Neural progenitor cell (in vitro differentiated cells): ENCODE measurements around the gene ALDH9A1. TPM values are rescaled to one million over a fixed set of nuclear protein-coding genes. Genes with fewer than 3 reads are reported as not detected.
"Not testable (repeated sequence)": the region's sequence is repeated elsewhere in the genome, so short reads cannot be mapped to it uniquely, and the experiment has no call there.

Experiments used
- DNase-seq: peaks from one replicate; pipeline ENCODE4 v3.0.0-alpha.2; 2016; ENCODE audit warnings: low spot score
- H2AFZ ChIP-seq: fragments of 200-600 bp; sonication (generic); replicated peaks from 2 replicates; pipeline ENCODE4 v1.6.1; 2016; ENCODE audit warnings: antibody characterized with exemption
- H3F3A ChIP-seq: fragments of 200-600 bp; sonication (generic); 2 replicates; pipeline ENCODE4 v1.6.1; 2016; ENCODE audit warnings: antibody characterized with exemption, low read depth
- H3K27ac ChIP-seq: fragments of 200-600 bp; sonication (generic); 2 replicates; pipeline ENCODE4 v1.5.1; 2016; ENCODE audit warnings: mild to moderate bottlenecking
- H3K27me3 ChIP-seq: fragments of 200-600 bp; sonication (generic); 2 replicates; pipeline ENCODE4 v1.6.1; 2016; ENCODE audit warnings: mild to moderate bottlenecking, moderate library complexity
- H3K36me3 ChIP-seq: fragments of 200-600 bp; sonication (generic); 2 replicates; pipeline ENCODE4 v1.5.1; 2016
- H3K4me1 ChIP-seq: fragments of 200-600 bp; sonication (generic); 2 replicates; pipeline ENCODE4 v1.6.1; 2016; ENCODE audit warnings: mixed run types
- H3K4me2 ChIP-seq: fragments of 200-600 bp; sonication (generic); 2 replicates; pipeline ENCODE4 v1.6.1; 2016
- H3K4me3 ChIP-seq: fragments of 200-600 bp; sonication (generic); 2 replicates; pipeline ENCODE4 v1.5.1; 2016
- H3K79me2 ChIP-seq: fragments of 200-600 bp; sonication (generic); 2 replicates; pipeline ENCODE4 v1.6.1; 2016; ENCODE audit warnings: low read depth
- H3K9ac ChIP-seq: fragments of 200-600 bp; sonication (generic); 2 replicates; pipeline ENCODE4 v1.6.1; 2016
- H3K9me3 ChIP-seq: fragments of 200-600 bp; sonication (generic); 2 replicates; pipeline ENCODE4 v1.5.1; 2016; ENCODE audit warnings: low read depth
- H4K20me1 ChIP-seq: fragments of 200-600 bp; sonication (generic); 2 replicates; pipeline ENCODE4 v1.6.1; 2016; ENCODE audit warnings: low read depth
- H3K27ac Mint-ChIP-seq: 3 replicates; pipeline ENCODE4 v1.8.0; 2021; ENCODE audit warnings: mixed read lengths
- H3K27me3 Mint-ChIP-seq: 2 replicates; pipeline ENCODE4 v1.8.0; 2022; ENCODE audit warnings: low read depth, mild to moderate bottlenecking, inconsistent platforms, moderate library complexity, mixed read lengths; ENCODE audit not compliant: insufficient read depth
- H3K36me3 Mint-ChIP-seq: 3 replicates; pipeline ENCODE4 v1.8.0; 2021; ENCODE audit warnings: mixed read lengths
- H3K4me1 Mint-ChIP-seq: 3 replicates; pipeline ENCODE4 v1.8.0; 2021; ENCODE audit warnings: mixed read lengths
- H3K4me3 Mint-ChIP-seq: 3 replicates; pipeline ENCODE4 v1.8.0; 2021; ENCODE audit warnings: mild to moderate bottlenecking, moderate library complexity, mixed read lengths
- H3K9me3 Mint-ChIP-seq: 3 replicates; pipeline ENCODE4 v1.8.0; 2020; ENCODE audit warnings: mixed read lengths
- CTCF ChIP-seq: fragments of 200-600 bp; sonication (generic); IDR thresholded peaks from 2 replicates; pipeline ENCODE4 v1.5.1; 2017; ENCODE audit warnings: antibody characterized with exemption, mild to moderate bottlenecking
- EZH2 ChIP-seq: fragments of 200-600 bp; sonication (generic); IDR thresholded peaks from 2 replicates; pipeline ENCODE4 v1.6.1; 2017; ENCODE audit warnings: antibody characterized with exemption, mild to moderate bottlenecking, moderate library complexity
- EZH2phosphoT487 ChIP-seq: fragments of 200-600 bp; sonication (generic); IDR thresholded peaks from 2 replicates; pipeline ENCODE4 v1.6.1; 2017; ENCODE audit warnings: antibody characterized with exemption
- total RNA-seq: library from RNA; depleted of rRNA; stranded (reverse); fragments of >200 nt; gene quantifications from 2 replicates; pipeline ENCODE4 v1.2.3, GENCODE V29; 2015; ENCODE audit warnings: low replicate concordance

The ALDH9A1 gene
- total RNA-seq, 1 donor from 2014 or later: 82.3 TPM

DNA sequence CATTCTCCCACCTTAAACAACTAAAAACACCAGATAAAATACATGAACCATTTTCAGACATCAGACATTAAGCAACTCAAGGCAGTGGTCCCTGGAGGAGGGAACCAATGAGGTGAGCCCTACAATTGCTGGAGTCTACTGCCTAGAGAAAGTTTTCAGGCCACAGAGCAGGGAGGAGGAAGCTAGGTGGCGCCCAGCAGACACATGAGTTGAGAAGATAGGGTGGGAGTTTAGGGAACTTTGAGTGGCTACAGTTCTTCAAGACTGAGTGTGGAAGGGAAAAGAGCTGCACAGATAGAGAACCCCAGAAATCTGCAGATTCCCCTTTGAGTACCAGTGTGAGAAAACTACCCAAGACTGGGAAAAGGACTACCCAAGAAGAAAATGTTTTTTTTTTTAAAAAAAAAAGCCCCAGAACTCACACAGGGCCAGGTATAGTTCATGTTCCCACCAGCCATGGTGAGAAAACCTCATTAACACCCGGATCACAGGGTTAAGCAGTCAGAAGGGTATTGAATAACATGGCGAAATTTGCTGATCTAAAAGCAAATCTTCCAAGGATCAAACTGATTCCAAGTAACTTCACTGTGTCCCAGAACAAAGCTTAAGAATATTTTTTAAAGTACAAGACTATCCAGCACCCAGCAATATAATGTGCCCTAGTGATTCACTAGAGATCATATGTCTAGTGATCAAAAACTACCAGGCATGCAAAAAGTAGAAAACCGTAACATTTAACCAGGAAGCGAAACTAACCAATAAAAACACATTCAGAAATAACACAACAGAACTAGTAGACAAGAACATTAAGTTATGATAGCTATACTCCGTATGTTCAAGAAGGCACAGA is 12.0 kb downstream of the ALDH9A1 start:
- no peak overlapping the region for H3K4me3 ChIP-seq
- no peak overlapping the region for H3K4me2 ChIP-seq
- peaks cover 12% of the 10 kb centered on the region for H4K20me1 ChIP-seq
- H3K27ac Mint-ChIP-seq: no peak overlapping the region
- peaks cover 56% of the 10 kb centered on the region for H3K36me3 Mint-ChIP-seq
- no peaks in the 10 kb centered on the region for H3K27me3 ChIP-seq
- H3K4me3 Mint-ChIP-seq: no peak overlapping the region
- no peak overlapping the region for H2AFZ ChIP-seq
- H3K27me3 Mint-ChIP-seq: no peaks in the 10 kb centered on the region
- H3K9me3 ChIP-seq: no peaks in the 10 kb centered on the region
- H3K4me1 Mint-ChIP-seq: no peaks in the 10 kb centered on the region
- no peaks in the 10 kb centered on the region for H3K4me1 ChIP-seq
- DNase-seq: peak; percentile 27
- peaks cover 67% of the 10 kb centered on the region for H3K79me2 ChIP-seq
- H3K27ac ChIP-seq: no peak overlapping the region
- peaks cover 16% of the 10 kb centered on the region for H3K36me3 ChIP-seq
- TF ChIP-seq EZH2phosphoT487 (no peak), CTCF (peak; percentile 31), EZH2 (no peak)
- no peaks in the 10 kb centered on the region for H3F3A ChIP-seq
- H3K9me3 Mint-ChIP-seq: peaks cover 13% of the 10 kb centered on the region
- no peak overlapping the region for H3K9ac ChIP-seq

GRCh38 chr1:165683848-165684485 is 14.4 kb downstream of the ALDH9A1 start:
- H3K27ac Mint-ChIP-seq: no peak overlapping the region
- no peaks in the 10 kb centered on the region for H3K27me3 Mint-ChIP-seq
- H3K9ac ChIP-seq: no peak overlapping the region
- H3K4me3 Mint-ChIP-seq: no peak overlapping the region
- peaks cover 12% of the 10 kb centered on the region for H4K20me1 ChIP-seq
- DNase-seq: no peak
- no peaks in the 10 kb centered on the region for H3F3A ChIP-seq
- H3K4me3 ChIP-seq: no peak overlapping the region
- H3K36me3 ChIP-seq: peaks cover 18% of the 10 kb centered on the region
- H3K79me2 ChIP-seq: peaks cover 46% of the 10 kb centered on the region
- H3K9me3 ChIP-seq: no peaks in the 10 kb centered on the region
- H3K27ac ChIP-seq: no peak overlapping the region
- no peaks in the 10 kb centered on the region for H3K4me1 Mint-ChIP-seq
- no peaks in the 10 kb centered on the region for H3K4me1 ChIP-seq
- H3K36me3 Mint-ChIP-seq: peaks cover 60% of the 10 kb centered on the region
- TF ChIP-seq CTCF (no peak), EZH2phosphoT487 (no peak), EZH2 (no peak)
- no peak overlapping the region for H2AFZ ChIP-seq
- no peak overlapping the region for H3K4me2 ChIP-seq
- H3K27me3 ChIP-seq: no peaks in the 10 kb centered on the region
- peaks cover 7% of the 10 kb centered on the region for H3K9me3 Mint-ChIP-seq

DNA sequence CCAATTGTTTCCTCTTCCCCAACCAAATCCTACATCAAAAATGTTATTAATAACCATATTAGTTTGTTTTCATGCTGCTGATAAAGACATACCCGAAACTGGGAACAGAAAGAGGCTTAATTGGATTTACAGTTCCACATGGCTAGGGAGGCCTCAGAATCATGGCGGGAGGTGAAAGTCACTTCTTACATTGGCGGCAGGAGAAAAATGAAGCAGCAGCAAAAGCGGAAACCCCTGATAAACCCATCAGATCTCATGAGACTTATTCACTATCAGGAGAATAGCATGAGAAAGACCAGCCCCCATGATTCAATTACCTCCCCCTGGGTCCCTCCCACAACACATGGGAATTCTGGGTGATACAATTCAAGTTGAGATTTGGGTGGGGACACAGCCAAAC is 17.6 kb downstream of the ALDH9A1 start:
- not testable (repeated sequence) for DNase-seq, H3K4me1 ChIP-seq, H3K27ac Mint-ChIP-seq, H3K4me2 ChIP-seq, H3K4me3 ChIP-seq, H3K9me3 Mint-ChIP-seq, H3K4me1 Mint-ChIP-seq, H2AFZ ChIP-seq, H3K27ac ChIP-seq, H3K9ac ChIP-seq, H4K20me1 ChIP-seq, H3F3A ChIP-seq, H3K9me3 ChIP-seq, H3K27me3 ChIP-seq, H3K27me3 Mint-ChIP-seq, H3K4me3 Mint-ChIP-seq
- Histone ChIP-seq H3K79me2 (peaks cover 19% of the 10 kb centered on the region), H3K36me3 (peaks cover 22% of the 10 kb centered on the region)
- H3K36me3 Mint-ChIP-seq: peaks cover 58% of the 10 kb centered on the region

GRCh38 chr1:165680303-165680702 is 18.1 kb downstream of the ALDH9A1 start:
- H3K9me3 ChIP-seq: no peaks in the 10 kb centered on the region
- no peaks in the 10 kb centered on the region for H3K27me3 ChIP-seq
- H3F3A ChIP-seq: no peaks in the 10 kb centered on the region
- H3K4me3 ChIP-seq: no peak overlapping the region
- no peak for DNase-seq
- H3K4me1 ChIP-seq: no peaks in the 10 kb centered on the region
- no peak overlapping the region for H3K4me2 ChIP-seq
- H3K9me3 Mint-ChIP-seq: no peaks in the 10 kb centered on the region
- peaks cover 22% of the 10 kb centered on the region for H3K36me3 ChIP-seq
- no peak for TF ChIP-seq CTCF
- no peak for TF ChIP-seq EZH2phosphoT487
- TF ChIP-seq EZH2: no peak
- no peaks in the 10 kb centered on the region for H3K27me3 Mint-ChIP-seq
- H3K36me3 Mint-ChIP-seq: peaks cover 57% of the 10 kb centered on the region
- H2AFZ ChIP-seq: no peak overlapping the region
- no peaks in the 10 kb centered on the region for H3K4me1 Mint-ChIP-seq
- no peak overlapping the region for H3K27ac Mint-ChIP-seq
- no peak overlapping the region for H3K27ac ChIP-seq
- H3K79me2 ChIP-seq: peaks cover 14% of the 10 kb centered on the region
- no peak overlapping the region for H3K9ac ChIP-seq
- no peaks in the 10 kb centered on the region for H4K20me1 ChIP-seq
- no peak overlapping the region for H3K4me3 Mint-ChIP-seq
